ENCODE data around the gene GAS2L3. TPM values are rescaled to one million over a fixed set of nuclear protein-coding genes. Genes with fewer than 3 reads are reported as not detected.

GAS2L3 gene
- total RNA-seq, 1 experiment from 2014 or later, result 47.4 TPM

DNA sequence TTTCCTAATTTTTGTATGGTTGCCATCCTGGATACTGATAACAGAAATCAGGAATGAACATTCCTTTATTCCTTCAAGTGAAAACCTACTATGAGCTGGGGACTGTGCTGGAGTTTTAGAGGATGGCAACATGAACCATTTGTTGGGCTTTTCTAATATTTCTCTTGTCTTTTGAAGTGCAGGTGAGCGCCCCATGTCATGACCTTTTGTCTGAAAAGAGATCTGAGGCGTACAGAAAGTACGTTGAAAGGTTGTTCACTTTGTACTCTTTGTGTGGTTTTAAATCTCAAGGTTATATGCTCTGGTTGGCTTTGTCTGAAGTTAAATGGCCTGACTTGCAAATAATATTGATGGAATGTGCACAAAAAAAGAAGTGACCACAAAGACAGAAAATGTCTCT is 79.0 kb downstream of the GAS2L3 start:
- intact Hi-C loops (cut with micrococcal nuclease; ENCODE audit: unreplicated experiment), result no loop called here

DNA sequence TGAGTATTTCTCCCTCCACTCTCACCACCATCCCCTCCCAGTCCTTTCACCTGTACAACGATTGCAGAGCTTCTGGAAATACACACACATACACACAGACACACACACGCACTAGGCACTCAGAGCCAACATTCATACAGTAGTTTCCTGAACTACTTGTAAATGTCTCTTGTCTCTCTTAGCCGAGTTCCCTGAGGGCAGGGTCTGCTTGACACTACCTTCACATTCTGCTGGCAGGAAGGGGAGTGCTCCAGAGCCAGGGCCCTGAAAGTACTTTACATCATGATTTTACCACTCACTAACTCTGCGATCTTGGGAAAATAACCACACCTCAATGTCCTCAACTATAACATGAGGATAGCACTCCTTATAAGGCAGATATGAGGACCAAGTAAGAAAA is 82.7 kb downstream of the GAS2L3 start:
- in situ Hi-C loops (cut with HindIII; ENCODE audit: low pct_unique_long_range_greater_than_20kb, low sequenced_read_pairs), result no loop called here
- CTCF ChIA-PET, result no interaction called here

More for the DNA sequence above, 79.0 kb downstream of the GAS2L3 start:
- CTCF ChIA-PET, result no interaction called here
- no TSS peak for BruUV-seq (replicated peaks)
- in situ Hi-C loops (cut with HindIII; ENCODE audit: low pct_unique_long_range_greater_than_20kb, low sequenced_read_pairs), result no loop called here
- TF ChIP-seq SIN3A (IDR thresholded peaks at IDR 0.05; ENCODE audit: borderline replicate concordance, insufficient read depth, low read depth, low read length) (no peak), POLR2AphosphoS5 (IDR thresholded peaks at IDR 0.05; ENCODE audit: low read depth, low read length) (no peak), REST (IDR thresholded peaks at IDR 0.05; ENCODE audit: insufficient read depth in 1 of 2, low read depth in 2 of 2, low read length in 1 of 2) (no peak), CTCF (IDR thresholded peaks at IDR 0.05) (no peak), TCF7L2 (IDR thresholded peaks at IDR 0.05; ENCODE audit: low read depth, low read length) (no peak)
- Histone ChIP-seq H3K4me3 (ENCODE audit: low read depth in 2 of 2, low read length in 2 of 2) (no peak overlapping the region), H3K9me3 (ENCODE audit: control insufficient read depth, insufficient read depth, low read depth, low read length) (0 out of 2 replicates have a peak, but pooled peaks cover 3% of the 10 kb centered on the region), H3K27ac (ENCODE audit: low read length) (no peak overlapping the region), H3K4me1 (ENCODE audit: control insufficient read depth, insufficient read depth, low read length) (no peaks in the 10 kb centered on the region), H3K36me3 (ENCODE audit: control insufficient read depth, insufficient read depth, low read length) (no peaks in the 10 kb centered on the region), H3K27me3 (ENCODE audit: control insufficient read depth, insufficient read depth, low read length) (no peaks in the 10 kb centered on the region)
- POLR2A ChIA-PET, result no interaction called here
- no peak for DNase-seq (ENCODE audit: low read depth, low spot score)
- no peak for ATAC-seq

More for the DNA sequence above, 82.7 kb downstream of the GAS2L3 start:
- Histone ChIP-seq H3K4me1 (ENCODE audit: control insufficient read depth, insufficient read depth, low read length) (no peaks in the 10 kb centered on the region), H3K9me3 (ENCODE audit: control insufficient read depth, insufficient read depth, low read depth, low read length) (0 out of 2 replicates have a peak, but pooled peaks cover 3% of the 10 kb centered on the region), H3K4me3 (ENCODE audit: low read depth in 2 of 2, low read length in 2 of 2) (no peak overlapping the region), H3K36me3 (ENCODE audit: control insufficient read depth, insufficient read depth, low read length) (no peaks in the 10 kb centered on the region), H3K27ac (ENCODE audit: low read length) (no peak overlapping the region), H3K27me3 (ENCODE audit: control insufficient read depth, insufficient read depth, low read length) (no peaks in the 10 kb centered on the region)
- BruUV-seq (replicated peaks), result no TSS peak
- DNase-seq (ENCODE audit: low read depth, low spot score) (no peak), ATAC-seq (no peak)
- intact Hi-C loops (cut with micrococcal nuclease; ENCODE audit: unreplicated experiment), result no loop called here
- POLR2A ChIA-PET, result no interaction called here
- TF ChIP-seq CTCF (IDR thresholded peaks at IDR 0.05), result no peak
- no peak for TF ChIP-seq POLR2AphosphoS5 (IDR thresholded peaks at IDR 0.05; ENCODE audit: low read depth, low read length)
- no peak for TF ChIP-seq SIN3A (IDR thresholded peaks at IDR 0.05; ENCODE audit: borderline replicate concordance, insufficient read depth, low read depth, low read length)
- TF ChIP-seq REST (IDR thresholded peaks at IDR 0.05; ENCODE audit: insufficient read depth in 1 of 2, low read depth in 2 of 2, low read length in 1 of 2), result no peak
- no peak for TF ChIP-seq TCF7L2 (IDR thresholded peaks at IDR 0.05; ENCODE audit: low read depth, low read length)

Measured in Panc1 (cell line).